Loucy (cell line): ENCODE results near the gene SP3.

ENCODE experiments used
- H2AFZ ChIP-seq: fragments of 200-600 bp; sonication (generic); 2 replicates; pipeline ENCODE4 v1.6.0; 2016; ENCODE audit warnings: antibody characterized with exemption, mild to moderate bottlenecking, low read length, moderate library complexity
- H3F3A ChIP-seq: fragments of 200-600 bp; 2 replicates; pipeline ENCODE4 v1.6.0; 2016; ENCODE audit warnings: antibody characterized with exemption, low read depth, mild to moderate bottlenecking
- H3K27me3 ChIP-seq: fragments of 200-600 bp; sonication (generic); 2 replicates; pipeline ENCODE4 v1.6.1; 2014; ENCODE audit warnings: low read length, mild to moderate bottlenecking; ENCODE audit not compliant: insufficient read depth, poor library complexity, severe bottlenecking
- H3K36me3 ChIP-seq: fragments of 200-600 bp; sonication (generic); 2 replicates; pipeline ENCODE4 v1.6.1; 2016; ENCODE audit warnings: low read length; ENCODE audit not compliant: insufficient read depth
- H3K4me1 ChIP-seq: fragments of 200-600 bp; sonication (generic); 2 replicates; pipeline ENCODE4 v1.5.1; 2014; ENCODE audit warnings: low read length, mild to moderate bottlenecking; ENCODE audit not compliant: insufficient read depth, poor library complexity, severe bottlenecking
- H3K4me2 ChIP-seq: fragments of 200-600 bp; sonication (generic); 2 replicates; pipeline ENCODE4 v1.6.0; 2014; ENCODE audit warnings: antibody characterized with exemption, low read length, low read depth, mild to moderate bottlenecking; ENCODE audit not compliant: poor library complexity, severe bottlenecking
- H3K4me3 ChIP-seq: fragments of 200-600 bp; sonication (generic); 2 replicates; pipeline ENCODE4 v1.5.1; 2014; ENCODE audit warnings: low read length, mild to moderate bottlenecking, mixed read lengths; ENCODE audit not compliant: poor library complexity, severe bottlenecking
- H3K79me2 ChIP-seq: fragments of 200-600 bp; sonication (generic); 2 replicates; pipeline ENCODE4 v1.6.1; 2014; ENCODE audit warnings: low read length; ENCODE audit not compliant: insufficient read depth
- H3K9ac ChIP-seq: fragments of 200-600 bp; sonication (generic); 2 replicates; pipeline ENCODE4 v1.6.0; 2014; ENCODE audit warnings: mild to moderate bottlenecking, low read depth, low read length, moderate library complexity; ENCODE audit not compliant: poor library complexity, severe bottlenecking
- H3K9me2 ChIP-seq: fragments of 200-600 bp; sonication (generic); replicated peaks from 2 replicates; pipeline ENCODE4 v1.6.1; 2016; ENCODE audit warnings: low read depth, low read length, mixed read lengths
- H3K9me3 ChIP-seq: fragments of 200-600 bp; sonication (generic); 2 replicates; pipeline ENCODE4 v1.6.1; 2014; ENCODE audit warnings: mild to moderate bottlenecking, antibody characterized with exemption, low read length, low read depth; ENCODE audit not compliant: insufficient read depth
- H4K20me1 ChIP-seq: fragments of 200-600 bp; sonication (generic); 2 replicates; pipeline ENCODE4 v1.6.0; 2014; ENCODE audit warnings: antibody characterized with exemption, low read length, mild to moderate bottlenecking; ENCODE audit not compliant: insufficient read depth, poor library complexity, severe bottlenecking
- CTCF ChIP-seq: fragments of 200-600 bp; sonication (generic); conservative IDR thresholded peaks from 2 replicates; pipeline ENCODE4 v1.5.1; 2014; ENCODE audit warnings: mild to moderate bottlenecking, antibody characterized with exemption, low read length
- EZH2phosphoT487 ChIP-seq: fragments of 200-600 bp; IDR thresholded peaks from 2 replicates; pipeline ENCODE4 v1.6.1; 2018; ENCODE audit warnings: antibody characterized with exemption, mild to moderate bottlenecking, moderate library complexity, borderline replicate concordance

The SP3 gene

GRCh38 chr2:173953047-173953424, 12.1 kb downstream of the SP3 start:
- H3K4me3 ChIP-seq = peak overlapping the region; percentile 57
- H3K79me2 ChIP-seq = peaks cover 100% of the 10 kb centered on the region
- TF ChIP-seq EZH2phosphoT487 (no peak), CTCF (no peak)
- H2AFZ ChIP-seq = no peak overlapping the region
- no peaks in the 10 kb centered on the region; the same call in 1 of the 2 replicates for H3F3A ChIP-seq
- H3K9me2 ChIP-seq = no peaks in the 10 kb centered on the region
- no peaks in the 10 kb centered on the region for H3K9me3 ChIP-seq
- peak overlapping the region; percentile 95 for H3K4me2 ChIP-seq
- peaks cover 100% of the 10 kb centered on the region for H4K20me1 ChIP-seq
- H3K9ac ChIP-seq = no peak overlapping the region
- peaks cover 53% of the 10 kb centered on the region for H3K36me3 ChIP-seq
- peaks cover 81% of the 10 kb centered on the region for H3K4me1 ChIP-seq
- no peaks in the 10 kb centered on the region for H3K27me3 ChIP-seq

GRCh38 chr2:173952267-173953046, 12.7 kb downstream of the SP3 start:
- H3K4me2 ChIP-seq = peak overlapping the region; percentile 95
- H3K27me3 ChIP-seq = no peaks in the 10 kb centered on the region
- H3K9me2 ChIP-seq = no peaks in the 10 kb centered on the region
- peak overlapping the region; percentile 57 for H3K4me3 ChIP-seq
- no peaks in the 10 kb centered on the region for H3K9me3 ChIP-seq
- peaks cover 100% of the 10 kb centered on the region for H4K20me1 ChIP-seq
- no peak overlapping the region for H3K9ac ChIP-seq
- H3K79me2 ChIP-seq = peaks cover 100% of the 10 kb centered on the region
- H3K4me1 ChIP-seq = peaks cover 76% of the 10 kb centered on the region
- no peak overlapping the region for H2AFZ ChIP-seq
- peaks cover 53% of the 10 kb centered on the region for H3K36me3 ChIP-seq
- no peaks in the 10 kb centered on the region for H3F3A ChIP-seq
- TF ChIP-seq EZH2phosphoT487 = no peak
- peak; percentile 43 for TF ChIP-seq CTCF

GRCh38 chr2:173948842-173949241, 16.3 kb downstream of the SP3 start:
- TF ChIP-seq CTCF (no peak), EZH2phosphoT487 (no peak)
- H3K27me3 ChIP-seq = no peaks in the 10 kb centered on the region
- H3K79me2 ChIP-seq = peaks cover 100% of the 10 kb centered on the region
- H3K4me1 ChIP-seq = peaks cover 40% of the 10 kb centered on the region
- no peak overlapping the region for H3K9ac ChIP-seq
- H2AFZ ChIP-seq = no peak overlapping the region
- peak overlapping the region; percentile 95 for H3K4me2 ChIP-seq
- no peaks in the 10 kb centered on the region for H3K9me3 ChIP-seq
- H3F3A ChIP-seq = no peaks in the 10 kb centered on the region
- peak overlapping the region; percentile 20 for H3K4me3 ChIP-seq
- H4K20me1 ChIP-seq = peaks cover 100% of the 10 kb centered on the region
- H3K9me2 ChIP-seq = no peaks in the 10 kb centered on the region
- peaks cover 30% of the 10 kb centered on the region for H3K36me3 ChIP-seq
